Neuronal stem cell (in vitro differentiated cells): ENCODE results near the gene PBLD.
"Not testable (repeated sequence)": the region's sequence is repeated elsewhere in the genome, so short reads cannot be mapped to it uniquely, and the experiment has no call there.

ENCODE experiments used
- DNase-seq: peaks from one replicate; pipeline ENCODE4 v3.0.0-alpha.2; 2013; ENCODE audit warnings: low spot score
- H2AFZ ChIP-seq: one replicate; pipeline ENCODE4 v1.6.1; 2013; ENCODE audit warnings: mild to moderate bottlenecking, low read length, inconsistent platforms
- H2AK5ac ChIP-seq: 2 replicates; pipeline ENCODE4 v1.6.1; 2013; ENCODE audit warnings: low read depth, mild to moderate bottlenecking, inconsistent platforms, low read length, moderate library complexity, mixed read lengths
- H2BK120ac ChIP-seq: 2 replicates; pipeline ENCODE4 v1.6.1; 2013; ENCODE audit warnings: low read depth, mild to moderate bottlenecking, inconsistent platforms, low read length, moderate library complexity, mixed read lengths
- H2BK12ac ChIP-seq: one replicate; pipeline ENCODE4 v1.6.1; 2013; ENCODE audit warnings: low read length, inconsistent platforms
- H2BK15ac ChIP-seq: 2 replicates; pipeline ENCODE4 v1.6.1; 2013; ENCODE audit warnings: mild to moderate bottlenecking, low read length, inconsistent platforms, mixed read lengths
- H2BK5ac ChIP-seq: one replicate; pipeline ENCODE4 v1.6.1; 2013; ENCODE audit warnings: inconsistent platforms, mild to moderate bottlenecking, low read length, moderate library complexity
- H3K14ac ChIP-seq: one replicate; pipeline ENCODE4 v1.6.1; 2013; ENCODE audit warnings: low read length, inconsistent platforms
- H3K18ac ChIP-seq: 2 replicates; pipeline ENCODE4 v1.6.1; 2013; ENCODE audit warnings: low read length, inconsistent platforms
- H3K23ac ChIP-seq: 2 replicates; pipeline ENCODE4 v1.6.1; 2013; ENCODE audit warnings: low read depth, mild to moderate bottlenecking, mixed read lengths, low read length, inconsistent platforms; ENCODE audit not compliant: poor library complexity
- H3K27ac ChIP-seq: replicated peaks from 3 replicates; pipeline ENCODE4 v1.5.1; 2013; ENCODE audit warnings: low read length, inconsistent platforms
- H3K27me3 ChIP-seq, 3 experiments: 2 replicates each; pipeline ENCODE4 v1.6.1; 2013; ENCODE audit warnings: low read length in 3 of 3, mild to moderate bottlenecking in 2 of 3, inconsistent platforms in 1 of 3, low read depth in 1 of 3, mixed read lengths in 1 of 3, moderate library complexity in 1 of 3; ENCODE audit not compliant: control insufficient read depth in 3 of 3, insufficient read depth in 3 of 3
- H3K36me3 ChIP-seq, 2 donors: replicated peaks in 1 of 2; 2 replicates each; pipeline ENCODE4 v1.6.1; 2013; ENCODE audit warnings: low read length in 2 of 2; ENCODE audit not compliant: control insufficient read depth in 2 of 2, insufficient read depth in 2 of 2
- H3K4ac ChIP-seq: 2 replicates; pipeline ENCODE4 v1.6.1; 2013; ENCODE audit warnings: inconsistent platforms, mild to moderate bottlenecking, low read length, moderate library complexity
- H3K4me1 ChIP-seq, 2 donors: 1 replicate in 1 of 2; 2 replicates in 1 of 2; pipeline ENCODE4 v1.6.1; 2013; ENCODE audit warnings: low read length in 2 of 2, low read depth in 1 of 2; ENCODE audit not compliant: control insufficient read depth in 2 of 2, insufficient read depth in 1 of 2
- H3K4me2 ChIP-seq: one replicate; pipeline ENCODE4 v1.6.1; 2013; ENCODE audit warnings: mild to moderate bottlenecking, low read length, inconsistent platforms; ENCODE audit not compliant: insufficient read depth, poor library complexity, severe bottlenecking
- H3K4me3 ChIP-seq, 2 donors: 2 replicates each; pipeline ENCODE4 v1.5.1; 2013; ENCODE audit warnings: low read length in 2 of 2, mild to moderate bottlenecking in 2 of 2, inconsistent platforms in 1 of 2, moderate library complexity in 1 of 2
- H3K79me1 ChIP-seq: one replicate; pipeline ENCODE4 v1.6.1; 2013; ENCODE audit warnings: low read depth, mild to moderate bottlenecking, inconsistent platforms, low read length, moderate library complexity
- H3K9ac ChIP-seq: one replicate; pipeline ENCODE4 v1.6.1; 2013; ENCODE audit warnings: mild to moderate bottlenecking, low read depth, low read length, inconsistent platforms; ENCODE audit not compliant: poor library complexity
- H3K9me3 ChIP-seq, 2 donors: replicated peaks in 1 of 2; 2 replicates each; pipeline versions ENCODE3 to v1.6.1; 2013; ENCODE audit warnings: low read length in 2 of 2, mild to moderate bottlenecking in 2 of 2, inconsistent platforms in 1 of 2, low read depth in 1 of 2, mixed read lengths in 1 of 2, moderate library complexity in 1 of 2; ENCODE audit not compliant: control insufficient read depth in 2 of 2, insufficient read depth in 1 of 2
- H4K8ac ChIP-seq: one replicate; pipeline ENCODE4 v1.6.1; 2013; ENCODE audit warnings: low read depth, mild to moderate bottlenecking, inconsistent platforms, low read length, moderate library complexity
- H4K91ac ChIP-seq: one replicate; pipeline ENCODE4 v1.6.1; 2013; ENCODE audit warnings: low read length, low read depth, mild to moderate bottlenecking, inconsistent platforms; ENCODE audit not compliant: poor library complexity
- WGBS, 2 donors: extraction: QIAGEN DNeasy Blood & Tissue Kit; methylation state at CpG; one replicate each; pipeline ENCODE4 v1.1.7; 2013; ENCODE audit warnings: missing lambda C conversion rate in 2 of 2, mixed read lengths in 1 of 2; ENCODE audit not compliant: insufficient read length in 2 of 2, insufficient replicate concordance in 1 of 2; ENCODE audit errors: extremely low coverage in 2 of 2; 5-methylcytosine and 5-hydroxymethylcytosine counted together

The PBLD gene

GRCh38 chr10:68280758-68281157 is 52.0 kb downstream of the PBLD start:
- no peaks in the 10 kb centered on the region for H3K27me3 ChIP-seq
- H3K79me1 ChIP-seq = no peaks in the 10 kb centered on the region
- H2AK5ac ChIP-seq = no peak overlapping the region
- H3K4me3 ChIP-seq = no peak overlapping the region
- no peak overlapping the region for H2BK15ac ChIP-seq
- H3K14ac ChIP-seq = no peak overlapping the region
- no peak overlapping the region for H3K4me2 ChIP-seq
- H4K91ac ChIP-seq = no peak overlapping the region
- H2AFZ ChIP-seq = no peak overlapping the region
- H3K27ac ChIP-seq = no peak overlapping the region
- peaks cover 9 to 12% of the 10 kb centered on the region in 2 donors for H3K4me1 ChIP-seq
- H2BK5ac ChIP-seq = no peak overlapping the region
- WGBS, 2 donors = no CpG with 5 or more reads among the region's 4 CpGs
- DNase-seq = no peak
- no peak overlapping the region for H4K8ac ChIP-seq
- no peak overlapping the region for H2BK12ac ChIP-seq
- peaks cover 2 to 7% of the 10 kb centered on the region in 2 donors for H3K9me3 ChIP-seq
- no peak overlapping the region for H3K23ac ChIP-seq
- no peaks in the 10 kb centered on the region for H3K36me3 ChIP-seq
- H3K4ac ChIP-seq = no peak overlapping the region
- no peak overlapping the region for H2BK120ac ChIP-seq
- H3K18ac ChIP-seq = no peak overlapping the region
- no peak overlapping the region for H3K9ac ChIP-seq

DNA sequence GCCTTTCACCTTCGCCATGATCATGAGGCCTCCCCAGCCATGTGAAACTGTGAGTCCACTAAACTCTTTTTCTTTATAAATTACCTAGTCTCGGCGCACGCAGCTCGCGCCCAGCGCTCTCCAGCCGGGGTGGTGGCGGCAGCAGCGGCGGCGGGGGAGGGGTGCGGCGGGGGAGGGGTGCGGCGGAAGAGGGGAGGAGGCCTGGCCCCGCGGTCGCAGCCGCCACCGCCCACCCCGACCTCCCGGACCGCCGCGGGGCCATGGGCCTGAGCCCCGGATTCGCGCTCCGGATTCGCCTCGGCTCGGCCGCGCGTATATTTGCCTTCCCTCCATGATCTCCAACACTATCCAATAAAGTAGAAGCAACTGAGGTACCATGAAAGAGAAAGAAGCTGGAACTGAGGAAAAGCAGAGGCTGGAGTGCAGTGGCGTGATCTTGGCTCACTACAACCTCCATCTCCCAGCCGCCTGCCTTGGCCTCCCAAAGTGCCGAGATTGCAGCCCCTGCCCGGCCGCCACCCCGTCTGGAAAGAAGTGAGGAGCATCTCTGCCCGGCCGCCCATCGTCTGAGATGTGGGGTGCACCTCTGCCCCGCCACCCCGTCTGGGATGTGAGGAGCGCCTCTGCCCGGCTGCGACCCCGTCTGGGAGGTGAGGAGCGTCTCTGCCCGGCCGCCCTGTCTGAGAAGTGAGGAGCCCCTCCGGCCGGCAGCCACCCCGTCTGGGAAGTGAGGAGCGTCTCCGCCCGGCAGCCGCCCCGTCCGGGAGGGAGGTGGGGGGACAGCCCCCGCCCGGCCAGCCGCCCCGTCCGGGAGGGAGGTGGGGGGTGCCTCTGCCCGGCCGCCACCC is 53.6 kb downstream of the PBLD start:
- H2AFZ ChIP-seq, H2BK15ac ChIP-seq, H2BK12ac ChIP-seq, DNase-seq, H2BK5ac ChIP-seq, H3K36me3 ChIP-seq, H3K4ac ChIP-seq, H4K8ac ChIP-seq, H3K14ac ChIP-seq, H3K27me3 ChIP-seq, H3K4me2 ChIP-seq, H3K9ac ChIP-seq, H3K4me1 ChIP-seq, H2BK120ac ChIP-seq, H3K23ac ChIP-seq, H3K79me1 ChIP-seq, H3K9me3 ChIP-seq, H3K27ac ChIP-seq, H3K4me3 ChIP-seq, H4K91ac ChIP-seq, H2AK5ac ChIP-seq, H3K18ac ChIP-seq: not testable (repeated sequence)
- no CpG with 5 or more reads among the region's 70 CpGs for WGBS, 2 donors

DNA sequence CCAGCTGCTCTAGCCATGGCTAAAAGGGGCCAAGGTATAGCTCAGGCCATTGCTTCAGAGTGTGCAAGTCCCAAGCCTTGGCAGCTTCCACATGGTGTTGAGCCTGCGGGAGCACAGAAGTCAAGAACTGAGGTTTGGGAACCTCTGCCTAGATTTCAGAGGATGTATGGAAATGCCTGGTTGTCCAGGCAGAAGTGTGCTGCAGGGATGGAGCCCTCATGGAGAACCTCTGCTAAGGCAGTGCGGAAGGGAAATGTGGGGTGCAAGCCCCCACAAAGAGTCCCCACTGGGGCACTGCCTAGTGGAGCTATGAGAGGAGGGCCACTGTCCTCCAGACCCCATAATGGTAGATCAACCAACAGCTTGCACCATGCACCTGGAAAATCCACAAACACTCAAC is 54.9 kb downstream of the PBLD start:
- no CpG with 5 or more reads among the region's 2 CpGs for WGBS, 2 donors
- not testable (repeated sequence) for H2BK120ac ChIP-seq

GRCh38 chr10:68276224-68276623 is 56.5 kb downstream of the PBLD start:
- H3K9me3 ChIP-seq = peaks cover 2 to 7% of the 10 kb centered on the region in 2 donors
- no peak overlapping the region for H2BK12ac ChIP-seq
- no peak overlapping the region for H2BK120ac ChIP-seq
- H2AK5ac ChIP-seq = no peak overlapping the region
- H3K36me3 ChIP-seq = no peaks in the 10 kb centered on the region
- H3K4me2 ChIP-seq = no peak overlapping the region
- H3K9ac ChIP-seq = no peak overlapping the region
- no peak overlapping the region for H2BK5ac ChIP-seq
- no peak overlapping the region for H3K14ac ChIP-seq
- H3K4me1 ChIP-seq = peaks cover 3 to 6% of the 10 kb centered on the region in 2 donors
- no peak for DNase-seq
- H2AFZ ChIP-seq = no peak overlapping the region
- no peaks in the 10 kb centered on the region for H3K79me1 ChIP-seq
- H3K27ac ChIP-seq = no peak overlapping the region
- no peak overlapping the region for H3K23ac ChIP-seq
- H3K4ac ChIP-seq = no peak overlapping the region
- H3K18ac ChIP-seq = no peak overlapping the region
- no peak overlapping the region for H2BK15ac ChIP-seq
- H3K4me3 ChIP-seq = no peak overlapping the region
- H4K8ac ChIP-seq = no peak overlapping the region
- no peaks in the 10 kb centered on the region for H3K27me3 ChIP-seq
- H4K91ac ChIP-seq = no peak overlapping the region

More for the DNA sequence above, 54.9 kb downstream of the PBLD start:
- H3K36me3 ChIP-seq, H3K79me1 ChIP-seq, H3K4ac ChIP-seq, H2AFZ ChIP-seq, H2AK5ac ChIP-seq, H3K14ac ChIP-seq, H4K91ac ChIP-seq, H2BK15ac ChIP-seq, H3K27ac ChIP-seq, H3K23ac ChIP-seq, H3K9me3 ChIP-seq, H4K8ac ChIP-seq, H3K4me1 ChIP-seq, H3K4me3 ChIP-seq, H3K18ac ChIP-seq, H3K9ac ChIP-seq, H3K27me3 ChIP-seq, DNase-seq, H3K4me2 ChIP-seq, H2BK5ac ChIP-seq, H2BK12ac ChIP-seq: not testable (repeated sequence)
